H1 (cell line): ENCODE results near the gene LLGL1. TPM values are rescaled to one million over a fixed set of nuclear protein-coding genes. Genes with fewer than 3 reads are reported as not detected.
A peak's percentile ranks its signal among the peaks of the same experiment; 100 is the strongest.

Source experiments
- CTCF ChIA-PET: fragments of 300-600 bp; sonication (Branson Sonifier 250); formaldehyde crosslinking; loops from one replicate; lab custom pipeline; 2021; ENCODE audit not compliant: partially characterized antibody; lab: Charles Lee
- POLR2A ChIA-PET: fragments of 300-600 bp; sonication (Branson Sonifier 250); formaldehyde crosslinking; loops from one replicate; lab custom pipeline; 2021; ENCODE audit warnings: inconsistent platforms; ENCODE audit not compliant: partially characterized antibody; lab: Charles Lee
- DNase-seq, 2 experiments: peaks; one replicate each; pipeline versions ENCODE4 v3.0.0 to v3.0.0-alpha.2; 2010 to 2022; ENCODE audit warnings: low spot score in 2 of 2, low read depth in 1 of 2, mixed read lengths in 1 of 2
- FAIRE-seq: peaks from 2 replicates; lab custom pipeline; 2011; peaks lifted over from hg19 to GRCh38; lab: Jason Lieb, UNC
- H2AFZ ChIP-seq: 2 replicates; pipeline ENCODE4 v1.8.1; 2012; ENCODE audit warnings: low read length, inconsistent platforms
- H2AK5ac ChIP-seq: 2 replicates; pipeline ENCODE4 v1.6.1; 2013; ENCODE audit warnings: low read depth, low read length
- H2BK120ac ChIP-seq: replicated peaks from 2 replicates; pipeline ENCODE3; 2013; ENCODE audit warnings: low read depth, low read length, inconsistent platforms
- H2BK12ac ChIP-seq: 2 replicates; pipeline ENCODE4 v1.6.1; 2013; ENCODE audit warnings: low read depth, low read length
- H2BK15ac ChIP-seq: 2 replicates; pipeline ENCODE4 v1.6.1; 2013; ENCODE audit warnings: low read length
- H2BK20ac ChIP-seq: 2 replicates; pipeline ENCODE4 v1.6.1; 2013; ENCODE audit warnings: low read length
- H2BK5ac ChIP-seq: 2 replicates; pipeline ENCODE4 v1.6.1; 2013; ENCODE audit warnings: low read depth, low read length
- H3K14ac ChIP-seq: 2 replicates; pipeline ENCODE4 v1.6.1; 2013; ENCODE audit warnings: inconsistent platforms; ENCODE audit not compliant: insufficient read length
- H3K18ac ChIP-seq: 2 replicates; pipeline ENCODE4 v1.6.1; 2013; ENCODE audit warnings: low read length; ENCODE audit errors: extremely low read depth
- H3K23ac ChIP-seq: 2 replicates; pipeline ENCODE4 v1.6.1; 2013; ENCODE audit warnings: inconsistent platforms; ENCODE audit not compliant: insufficient read length
- H3K23me2 ChIP-seq: 2 replicates; pipeline ENCODE4 v1.6.1; 2013; ENCODE audit warnings: low read depth, low read length
- H3K27ac ChIP-seq: 2 replicates; pipeline ENCODE4 v1.6.1; 2011; ENCODE audit warnings: low read depth, low read length, inconsistent platforms
- H3K27me3 ChIP-seq, 4 experiments: replicated peaks in 1 of 4; 1 replicate in 1 of 4; 2 replicates in 3 of 4; pipeline versions ENCODE4 v1.6.1 to v1.8.1; 2011 to 2013; ENCODE audit warnings: low read length in 3 of 4, mild to moderate bottlenecking in 3 of 4, inconsistent platforms in 2 of 4, mixed read lengths in 2 of 4, moderate library complexity in 1 of 4; ENCODE audit not compliant: control insufficient read depth in 3 of 4, insufficient read depth in 3 of 4; ENCODE audit errors: extremely low read depth in 1 of 4
- H3K36me3 ChIP-seq, 4 experiments: 2 replicates each; pipeline versions ENCODE4 v1.6.1 to v1.8.1; 2011 to 2013; ENCODE audit warnings: mild to moderate bottlenecking in 4 of 4, low read length in 3 of 4, moderate library complexity in 2 of 4, control low read depth in 1 of 4, inconsistent platforms in 1 of 4; ENCODE audit not compliant: insufficient read depth in 4 of 4, control insufficient read depth in 2 of 4
- H3K4ac ChIP-seq: replicated peaks from 2 replicates; pipeline ENCODE3; 2013; ENCODE audit warnings: low read length, low read depth, mixed read lengths, inconsistent platforms; ENCODE audit not compliant: insufficient read length
- H3K4me1 ChIP-seq, 4 experiments: replicated peaks in 1 of 4; 1 replicate in 1 of 4; 2 replicates in 3 of 4; pipeline versions ENCODE4 v1.6.1 to v1.8.1; 2011 to 2013; ENCODE audit warnings: low read length in 3 of 4, inconsistent platforms in 2 of 4, mixed read lengths in 1 of 4; ENCODE audit not compliant: insufficient read depth in 4 of 4, control insufficient read depth in 3 of 4
- H3K4me2 ChIP-seq, 2 experiments: 2 replicates each; pipeline versions ENCODE4 v1.6.1 to v1.8.1; 2011 to 2013; ENCODE audit warnings: low read depth in 2 of 2, low read length in 2 of 2, control low read depth in 1 of 2, inconsistent platforms in 1 of 2, mild to moderate bottlenecking in 1 of 2; ENCODE audit not compliant: insufficient read depth in 1 of 2
- H3K4me3 ChIP-seq, 4 experiments: fragments of 200-600, 300-600 bp in 1 of 4; sonication (generic), shearing (Covaris generic), sonication (Bioruptor Twin) in 1 of 4; 2 replicates each; pipeline versions ENCODE4 v1.5.1 to v1.8.1; 2011 to 2016; ENCODE audit warnings: low read length in 4 of 4, low read depth in 3 of 4, control low read depth in 2 of 4, inconsistent platforms in 2 of 4, mild to moderate bottlenecking in 2 of 4, mixed read lengths in 1 of 4, moderate library complexity in 1 of 4; ENCODE audit not compliant: insufficient read depth in 2 of 4; ENCODE audit errors: extremely low read depth in 1 of 4
- H3K56ac ChIP-seq: replicated peaks from 2 replicates; pipeline ENCODE3; 2013; ENCODE audit warnings: low read depth, mild to moderate bottlenecking, mixed read lengths, low read length, inconsistent platforms; ENCODE audit not compliant: insufficient read length
- H3K79me1 ChIP-seq: 2 replicates; pipeline ENCODE4 v1.6.1; 2013; ENCODE audit warnings: low read depth, low read length, control low read depth
- H3K79me2 ChIP-seq, 2 experiments: 2 replicates each; pipeline versions ENCODE4 v1.6.1 to v1.8.1; 2012 to 2013; ENCODE audit warnings: low read length in 2 of 2, mild to moderate bottlenecking in 2 of 2, inconsistent platforms in 1 of 2; ENCODE audit not compliant: insufficient read depth in 2 of 2, control insufficient read depth in 1 of 2
- H3K9ac ChIP-seq, 4 experiments: replicated peaks in 1 of 4; 1 replicate in 1 of 4; 2 replicates in 3 of 4; pipeline versions ENCODE4 v1.6.1 to v1.8.1; 2011 to 2013; ENCODE audit warnings: low read depth in 3 of 4, low read length in 3 of 4, control low read depth in 2 of 4, mild to moderate bottlenecking in 2 of 4, moderate library complexity in 2 of 4, inconsistent platforms in 1 of 4; ENCODE audit errors: extremely low read depth in 1 of 4
- H3K9me3 ChIP-seq, 2 experiments: 2 replicates each; pipeline versions ENCODE4 v1.6.1 to v1.8.1; 2012 to 2013; ENCODE audit warnings: mild to moderate bottlenecking in 2 of 2, moderate library complexity in 2 of 2, control low read depth in 1 of 2, inconsistent platforms in 1 of 2, low read depth in 1 of 2, low read length in 1 of 2, mixed read lengths in 1 of 2; ENCODE audit not compliant: insufficient read depth in 2 of 2
- H4K20me1 ChIP-seq, 2 experiments: replicated peaks in 1 of 2; 2 replicates each; pipeline versions ENCODE3 to v1.8.1; 2011 to 2013; ENCODE audit warnings: inconsistent platforms in 2 of 2, low read length in 2 of 2, mild to moderate bottlenecking in 1 of 2; ENCODE audit not compliant: insufficient read depth in 2 of 2, control insufficient read depth in 1 of 2
- H4K5ac ChIP-seq: 2 replicates; pipeline ENCODE4 v1.6.1; 2013; ENCODE audit warnings: low read length, low read depth, mixed read lengths, inconsistent platforms; ENCODE audit not compliant: insufficient read length
- H4K8ac ChIP-seq: 2 replicates; pipeline ENCODE4 v1.8.0; 2013; ENCODE audit warnings: mild to moderate bottlenecking, moderate library complexity, low read length, inconsistent platforms; ENCODE audit not compliant: insufficient read depth; ENCODE audit errors: extremely low read depth
- H4K91ac ChIP-seq: replicated peaks from 2 replicates; pipeline ENCODE3; 2013; ENCODE audit warnings: low read length, mixed read lengths, inconsistent platforms; ENCODE audit not compliant: insufficient read length
- ASH2L ChIP-seq: fragments of 200-600, 300-600 bp; sonication (generic); IDR thresholded peaks from one replicate; pipeline ENCODE4 v1.7.1; 2017; ENCODE audit warnings: low read length
- EGR1 ChIP-seq: IDR thresholded peaks from 2 replicates; pipeline ENCODE4 v1.6.1; 2011; ENCODE audit warnings: low read depth, low read length, borderline replicate concordance
- GTF2F1 ChIP-seq: IDR thresholded peaks from 2 replicates; pipeline ENCODE4 v1.6.1; 2012; ENCODE audit warnings: low read depth, low read length, improper control_type of control experiment, borderline replicate concordance
- HDAC2 ChIP-seq, 2 experiments: fragments of 300-600 bp in 1 of 2; sonication (generic) in 1 of 2; IDR thresholded peaks; 2 replicates each; pipeline ENCODE4 v1.6.1; 2011 to 2012; ENCODE audit warnings: low read depth in 2 of 2, low read length in 2 of 2, mild to moderate bottlenecking in 2 of 2, moderate library complexity in 2 of 2, borderline replicate concordance in 1 of 2, inconsistent platforms in 1 of 2
- JUN ChIP-seq: IDR thresholded peaks from 2 replicates; pipeline ENCODE4 v1.6.1; 2011; ENCODE audit warnings: low read depth, mild to moderate bottlenecking, improper control_type of control experiment, low read length
- MAFK ChIP-seq: IDR thresholded peaks from 2 replicates; pipeline ENCODE4 v1.6.1; 2012; ENCODE audit warnings: low read depth, mild to moderate bottlenecking, improper control_type of control experiment, low read length
- NANOG ChIP-seq: IDR thresholded peaks from 2 replicates; pipeline ENCODE4 v1.6.1; 2011; ENCODE audit warnings: low read length, low read depth, mild to moderate bottlenecking, inconsistent platforms; ENCODE audit not compliant: insufficient read depth, poor library complexity, severe bottlenecking
- POU5F1 ChIP-seq: IDR thresholded peaks from 2 replicates; pipeline ENCODE4 v1.6.1; 2011; ENCODE audit warnings: low read depth, mild to moderate bottlenecking, low read length, moderate library complexity
- SAP30 ChIP-seq: fragments of 300-600 bp; sonication (generic); IDR thresholded peaks from 2 replicates; pipeline ENCODE4 v1.7.1; 2012; ENCODE audit warnings: low read length, moderate library complexity, mild to moderate bottlenecking, inconsistent platforms; ENCODE audit not compliant: insufficient read depth, insufficient replicate concordance
- SIRT6 ChIP-seq: IDR thresholded peaks from one replicate; pipeline ENCODE4 v1.7.1; 2012; ENCODE audit warnings: low read length, inconsistent platforms
- SRF ChIP-seq: IDR thresholded peaks from 2 replicates; pipeline ENCODE4 v1.6.1; 2011; ENCODE audit warnings: mild to moderate bottlenecking, low read depth, low read length, moderate library complexity
- TAF7 ChIP-seq: optimal IDR thresholded peaks from 2 replicates; pipeline ENCODE3; 2011; ENCODE audit warnings: low read depth, mild to moderate bottlenecking, inconsistent platforms, low read length, moderate library complexity, borderline replicate concordance
- TCF12 ChIP-seq: IDR thresholded peaks from 2 replicates; pipeline ENCODE4 v1.6.1; 2011; ENCODE audit warnings: low read depth, mild to moderate bottlenecking, low read length
- TEAD4 ChIP-seq: IDR thresholded peaks from 2 replicates; pipeline ENCODE4 v1.6.1; 2012; ENCODE audit warnings: low read depth, low read length, inconsistent platforms, mixed read lengths
- YY1 ChIP-seq: IDR thresholded peaks from 2 replicates; pipeline ENCODE4 v1.6.1; 2011; ENCODE audit warnings: low read depth, mild to moderate bottlenecking, low read length
- WGBS, 2 experiments: shearing (Covaris generic) in 1 of 2; methylation state at CpG; one replicate each; pipeline versions ENCODE4 v1.1.6 to v1.1.7; 2013 to 2015; ENCODE audit warnings: low lambda C conversion rate in 2 of 2, mixed read lengths in 2 of 2, inconsistent platforms in 1 of 2, low coverage in 1 of 2, missing lambda C conversion rate in 1 of 2; ENCODE audit not compliant: insufficient replicate concordance in 2 of 2, insufficient coverage in 1 of 2, insufficient read length in 1 of 2; ENCODE audit errors: extremely low coverage in 1 of 2, missing lambda C conversion rate in 1 of 2; 5-methylcytosine and 5-hydroxymethylcytosine counted together
- polyA plus RNA-seq, 7 experiments: library from polyadenylated mRNA; depleted of rRNA in 3 of 7; stranded (reverse) in 5 of 7; unstranded in 2 of 7; fragments of >200 nt in 5 of 7; fragments of 200-250 nt in 2 of 7; gene quantifications; 1 replicate in 5 of 7; 2 replicates in 1 of 7; 4 replicates in 1 of 7; pipeline versions ENCODE4 v1.2.1 to v1.2.3, GENCODE V29; 2011 to 2013; ENCODE audit warnings: missing spikeins in 2 of 7, mixed read lengths in 2 of 7
- total RNA-seq: library from RNA; stranded (reverse); fragmentation: NEBNext Ultra II Directional; extraction: Animal tissue kit (Norgen Biotek cat#: 25700); gene quantifications from 2 replicates; pipeline ENCODE4 v1.2.1, GENCODE V29; 2021

Gene LLGL1
- total and polyA plus RNA-seq, 2 of the 8 experiments (the other 6 are each of a cell fraction or from before 2014, with no cell fraction given) = 71.3 to 107 TPM

DNA sequence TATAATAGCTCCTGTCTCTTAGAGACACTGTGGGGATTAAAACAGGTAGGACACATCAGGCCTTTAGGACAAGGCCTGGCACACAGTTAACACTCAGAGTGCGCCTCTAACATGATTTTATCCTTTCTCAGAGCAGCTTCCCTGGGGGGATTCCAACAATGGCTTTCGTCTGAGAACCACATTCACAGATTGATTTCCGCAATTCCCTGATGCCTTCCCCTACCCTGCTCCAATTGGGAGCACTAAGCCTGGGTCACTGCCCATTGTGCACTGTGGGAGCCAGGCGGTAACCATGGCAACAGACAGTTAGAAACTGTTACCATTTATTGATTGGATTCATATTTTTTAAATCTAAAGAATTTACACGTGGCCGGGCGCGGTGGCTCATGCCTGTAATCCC lies 47.7 kb upstream of the LLGL1 start:
- WGBS, 2 experiments = 93% methylated on average over 8 of the region's 8 CpGs; no CpG with 5 or more reads in 1 of the 2 experiments
- no peak for TF ChIP-seq TEAD4
- TF ChIP-seq SRF = no peak
- no peak for TF ChIP-seq ASH2L
- TF ChIP-seq JUN = no peak
- TF ChIP-seq MAFK = no peak
- TF ChIP-seq SIRT6 = no peak
- no peak for TF ChIP-seq TAF7
- no peak for TF ChIP-seq GTF2F1
- no peak for TF ChIP-seq YY1
- TF ChIP-seq SAP30 = no peak
- no peak for TF ChIP-seq TCF12
- no peak for TF ChIP-seq NANOG
- TF ChIP-seq POU5F1 = no peak
- TF ChIP-seq EGR1 = no peak
- no peak for TF ChIP-seq HDAC2 (IDR thresholded peaks at IDR 0.05; ENCODE audit: borderline replicate concordance in 1 of 2, low read depth in 2 of 2, low read length in 2 of 2)

More for the DNA sequence above, 47.7 kb upstream of the LLGL1 start:
- Histone ChIP-seq H2BK120ac (no peak overlapping the region), H3K79me2 (no peaks in the 10 kb centered on the region), H3K18ac (no peak overlapping the region), H2BK20ac (no peak overlapping the region), H3K36me3 (no peaks in the 10 kb centered on the region), H4K20me1 (no peaks in the 10 kb centered on the region), H4K8ac (no peak overlapping the region; the same call in 1 of the 2 replicates), H3K79me1 (no peaks in the 10 kb centered on the region), H3K23me2 (peaks cover 4% of the 10 kb centered on the region), H3K9ac (peak overlapping the region in 1 of 4 experiments; percentile 21; a peak in 1 of 7 replicates), H3K4me3 (no peak overlapping the region), H4K5ac (no peak overlapping the region), H3K4ac (no peak overlapping the region), H3K4me1 (peaks cover 0 to 4% (median 3%) of the 10 kb centered on the region in 4 experiments; a peak in 3 of 7 replicates), H3K14ac (no peak overlapping the region), H3K27ac (no peak overlapping the region), H3K27me3 (no peaks in the 10 kb centered on the region; a peak in 1 of 7 replicates), H3K4me2 (no peak overlapping the region), H3K23ac (no peak overlapping the region), H2BK15ac (no peak overlapping the region), H2BK12ac (no peak overlapping the region), H4K91ac (no peak overlapping the region), H2AK5ac (no peak overlapping the region), H2BK5ac (no peak overlapping the region), H3K56ac (no peak overlapping the region), H3K9me3 (no peaks in the 10 kb centered on the region), H2AFZ (no peak overlapping the region)
- no peak for FAIRE-seq
- POLR2A ChIA-PET = interaction anchor here (1.1 kb wide), 1 partner anchor 89 kb away, joined by 3 read pairs; no protein-coding TSS in a partner anchor
- CTCF ChIA-PET = interaction anchor here (1.0 to 4.4 kb wide), 6 partner anchors 10 to 37 kb away, joined by 3 to 17 read pairs (median 4); no protein-coding TSS in a partner anchor
- no peak for DNase-seq
